GM21390 (cell line): ENCODE results near the gene S100A10.

Experiments used
- ATAC-seq: cut with Tn5 transposase; IDR thresholded peaks from one replicate; pipeline ENCODE4 v1.9.1; 2021; ENCODE audit not compliant: unreplicated experiment

Gene S100A10

GRCh38 chr1:151939141-151939540 is 54.5 kb downstream of the S100A10 start:
- ATAC-seq, result no peak

GRCh38 chr1:151936653-151937052 is 57.0 kb downstream of the S100A10 start:
- no peak for ATAC-seq

DNA sequence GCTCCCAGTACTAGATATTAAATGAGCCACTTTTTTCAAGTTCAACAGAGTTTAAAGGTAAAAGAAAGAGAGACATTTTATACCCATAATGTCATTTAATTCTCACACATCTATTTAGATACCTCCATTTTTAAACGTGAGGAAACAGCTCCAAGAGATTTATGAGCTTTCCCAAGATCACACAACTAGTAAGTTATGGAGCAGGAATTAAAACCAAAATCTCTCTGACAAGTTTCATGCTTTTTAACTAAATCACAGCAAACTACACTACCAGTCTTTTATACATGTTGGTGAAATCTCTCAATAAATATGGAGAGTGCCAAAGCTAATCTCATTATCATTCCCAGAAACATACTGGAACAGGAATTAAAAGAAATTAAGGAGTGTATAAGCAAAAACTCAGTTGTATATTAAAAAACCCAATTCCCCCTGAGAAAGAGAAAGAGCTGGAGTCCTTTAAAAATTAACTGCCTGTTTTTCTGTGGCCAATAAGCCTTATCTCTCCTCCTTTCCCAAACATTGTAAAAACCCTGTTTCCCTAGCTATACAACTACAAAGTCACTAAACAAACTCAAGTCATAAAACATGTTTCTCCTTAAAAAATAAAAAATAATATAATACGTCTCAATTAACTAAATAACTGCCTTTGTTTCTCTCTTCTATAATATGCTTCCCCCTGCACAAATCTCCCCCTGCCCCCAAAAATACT is 57.6 kb downstream of the S100A10 start:
- no peak for ATAC-seq

DNA sequence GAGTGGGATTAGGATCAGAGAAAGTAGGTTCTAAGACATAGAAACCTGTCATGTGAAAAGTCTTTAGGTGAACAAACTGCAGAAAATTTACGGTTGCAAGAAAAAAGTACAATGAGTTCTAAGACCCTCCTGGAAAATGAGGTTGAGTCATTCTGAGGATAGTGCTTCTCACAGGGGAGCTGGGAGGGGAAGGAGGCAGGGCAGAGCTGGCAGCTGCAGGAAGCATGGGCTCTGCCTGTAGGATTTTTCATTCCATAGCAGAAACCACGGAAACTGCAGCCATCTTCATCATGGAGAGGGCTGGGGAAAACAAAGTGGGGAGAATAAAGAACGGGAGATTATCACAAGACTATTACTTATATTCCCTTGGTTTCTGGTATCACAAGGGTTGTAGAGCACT is 58.5 kb downstream of the S100A10 start:
- ATAC-seq, result no peak

DNA sequence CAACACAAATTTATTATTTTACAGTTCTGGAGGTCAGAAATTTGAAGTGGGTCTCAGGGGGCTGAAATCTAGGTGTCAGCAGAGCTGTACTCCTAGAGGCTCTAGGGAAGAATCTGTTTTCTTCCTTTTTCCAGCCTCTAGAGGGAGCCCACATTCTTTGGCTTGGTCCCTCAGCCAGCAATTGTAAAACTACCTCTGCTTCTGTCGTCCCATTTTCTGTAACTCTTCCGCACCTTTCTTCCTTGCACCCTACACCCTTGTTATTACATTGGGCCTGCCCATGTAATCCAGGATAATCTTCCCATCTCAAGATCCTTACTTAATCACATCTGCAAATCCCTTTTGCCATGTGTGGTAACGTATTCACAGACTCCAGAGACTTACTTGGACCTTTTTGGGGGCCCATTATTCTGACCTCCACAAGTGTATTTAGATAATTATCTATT is 59.6 kb downstream of the S100A10 start:
- no peak for ATAC-seq
